Caco-2 (cell line): Measurements from ENCODE around the gene CFAP54. TPM values are rescaled to one million over a fixed set of nuclear protein-coding genes. Genes with fewer than 3 reads are reported as not detected.

Experiments
- BruUV-seq: library from RNA; stranded (reverse); fragments of 400-500 nt; replicated peaks from 2 replicates; lab custom pipeline; 2021; lab: Mats Ljungman, UMichigan
- CTCF ChIA-PET: fragments of 300-600 bp; sonication (Branson Sonifier 250); formaldehyde crosslinking; loops from one replicate; lab custom pipeline; 2022; ENCODE audit warnings: antibody characterized with exemption; lab: Charles Lee
- POLR2A ChIA-PET: fragments of 300-600 bp; sonication (Branson Sonifier 250); formaldehyde crosslinking; loops from one replicate; lab custom pipeline; 2022; ENCODE audit warnings: antibody characterized with exemption; lab: Charles Lee
- DNase-seq, 2 experiments: peaks; one replicate each; pipeline versions ENCODE4 v3.0.0 to v3.0.0-alpha.2; 2020 to 2022
- H3K27me3 ChIP-seq: replicated peaks from 2 replicates; pipeline ENCODE4 v1.6.0; 2011; ENCODE audit warnings: low read length; ENCODE audit not compliant: control insufficient read depth, insufficient read depth
- H3K36me3 ChIP-seq: 2 replicates; pipeline ENCODE4 v1.5.1; 2011; ENCODE audit warnings: low read length; ENCODE audit not compliant: control insufficient read depth, insufficient read depth
- H3K4me1 ChIP-seq: fragments of 250-450 bp; sonication (Bioruptor Pico); 2 replicates; pipeline ENCODE4 v1.5.1; 2020; ENCODE audit warnings: mild to moderate bottlenecking
- H3K4me3 ChIP-seq: 2 replicates; pipeline ENCODE4 v1.5.1; 2011; ENCODE audit warnings: low read depth, mild to moderate bottlenecking, control low read depth, low read length
- H3K9me3 ChIP-seq: fragments of 250-450 bp; sonication (Bioruptor Pico); 2 replicates; pipeline ENCODE4 v1.5.1; 2020; ENCODE audit warnings: mild to moderate bottlenecking, moderate library complexity
- H3K27ac Mint-ChIP-seq: one replicate; pipeline ENCODE4 v1.8.0; 2022; ENCODE audit warnings: mixed read lengths; ENCODE audit not compliant: unreplicated experiment
- H3K27me3 Mint-ChIP-seq: one replicate; pipeline ENCODE4 v1.8.0; 2022; ENCODE audit warnings: mixed read lengths; ENCODE audit not compliant: insufficient read depth, unreplicated experiment
- H3K36me3 Mint-ChIP-seq: one replicate; pipeline ENCODE4 v1.8.0; 2022; ENCODE audit warnings: mild to moderate bottlenecking, mixed read lengths; ENCODE audit not compliant: insufficient read depth, unreplicated experiment
- H3K4me1 Mint-ChIP-seq: one replicate; pipeline ENCODE4 v1.8.0; 2022; ENCODE audit warnings: low read depth, mixed read lengths; ENCODE audit not compliant: unreplicated experiment
- H3K4me3 Mint-ChIP-seq: one replicate; pipeline ENCODE4 v1.8.0; 2022; ENCODE audit warnings: mild to moderate bottlenecking, moderate library complexity, mixed read lengths; ENCODE audit not compliant: unreplicated experiment
- H3K9me3 Mint-ChIP-seq: one replicate; pipeline ENCODE4 v1.8.0; 2022; ENCODE audit warnings: mixed read lengths; ENCODE audit not compliant: unreplicated experiment
- intact Hi-C: fragments of 100-400 bp; cut with micrococcal nuclease; formaldehyde crosslinking; loops from one replicate; pipeline ENCODE4 v1.10.0; 2022; ENCODE audit not compliant: unreplicated experiment
- total RNA-seq: library from RNA; stranded (reverse); gene quantifications from 2 replicates; pipeline ENCODE4 v1.2.3, GENCODE V29; 2022
- TF ChIP-seq, protein P1 (sequence below), 2 experiments: fragments of 200-600 bp in 1 of 2; IDR thresholded peaks; 1 replicate in 1 of 2; 2 replicates in 1 of 2; pipeline versions ENCODE4 v1.5.1 to v1.8.0; 2011 to 2022; ENCODE audit warnings: antibody characterized with exemption in 1 of 2, control low read depth in 1 of 2, inconsistent platforms in 1 of 2, low read depth in 1 of 2, low read length in 1 of 2, mild to moderate bottlenecking in 1 of 2, moderate library complexity in 1 of 2; ENCODE audit not compliant: insufficient read depth in 1 of 2, severe bottlenecking in 1 of 2, unreplicated experiment in 1 of 2

The CFAP54 gene
- total RNA-seq, 1 experiment from 2014 or later, result 0.14 TPM

DNA sequence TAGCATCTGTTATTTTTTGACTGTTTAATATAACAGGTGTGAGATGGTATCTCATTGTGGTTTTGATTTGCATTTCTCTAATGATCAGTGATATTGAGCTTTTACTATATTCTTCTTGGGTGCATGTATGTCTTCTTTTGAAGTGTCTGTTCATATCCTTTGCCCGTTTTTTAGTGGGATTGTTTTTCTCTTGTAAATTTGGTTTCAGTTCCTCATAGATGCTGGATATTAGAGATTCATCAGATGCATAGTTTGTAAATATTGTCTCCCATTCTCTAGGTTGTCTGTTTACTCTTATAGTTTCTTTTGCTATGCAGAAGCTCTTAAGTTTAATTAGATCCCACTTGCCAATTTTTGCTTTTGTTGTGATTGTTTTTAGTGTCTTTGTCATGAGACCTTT, 368.8 kb downstream of the CFAP54 start:
- H3K36me3 Mint-ChIP-seq, result peaks cover 8% of the 10 kb centered on the region
- POLR2A ChIA-PET, result no interaction called here
- Histone ChIP-seq H3K36me3 (no peaks in the 10 kb centered on the region), H3K9me3 (peaks cover 6% of the 10 kb centered on the region; the same call in 1 of the 2 replicates), H3K4me1 (peaks cover 23% of the 10 kb centered on the region), H3K27me3 (no peaks in the 10 kb centered on the region), H3K4me3 (no peak overlapping the region)
- H3K4me3 Mint-ChIP-seq, result no peak overlapping the region
- peaks cover 28% of the 10 kb centered on the region for H3K9me3 Mint-ChIP-seq
- no TSS peak for BruUV-seq
- CTCF ChIA-PET, result no interaction called here
- no peak for DNase-seq
- intact Hi-C loops, result no loop called here
- TF ChIP-seq, protein P1, sequence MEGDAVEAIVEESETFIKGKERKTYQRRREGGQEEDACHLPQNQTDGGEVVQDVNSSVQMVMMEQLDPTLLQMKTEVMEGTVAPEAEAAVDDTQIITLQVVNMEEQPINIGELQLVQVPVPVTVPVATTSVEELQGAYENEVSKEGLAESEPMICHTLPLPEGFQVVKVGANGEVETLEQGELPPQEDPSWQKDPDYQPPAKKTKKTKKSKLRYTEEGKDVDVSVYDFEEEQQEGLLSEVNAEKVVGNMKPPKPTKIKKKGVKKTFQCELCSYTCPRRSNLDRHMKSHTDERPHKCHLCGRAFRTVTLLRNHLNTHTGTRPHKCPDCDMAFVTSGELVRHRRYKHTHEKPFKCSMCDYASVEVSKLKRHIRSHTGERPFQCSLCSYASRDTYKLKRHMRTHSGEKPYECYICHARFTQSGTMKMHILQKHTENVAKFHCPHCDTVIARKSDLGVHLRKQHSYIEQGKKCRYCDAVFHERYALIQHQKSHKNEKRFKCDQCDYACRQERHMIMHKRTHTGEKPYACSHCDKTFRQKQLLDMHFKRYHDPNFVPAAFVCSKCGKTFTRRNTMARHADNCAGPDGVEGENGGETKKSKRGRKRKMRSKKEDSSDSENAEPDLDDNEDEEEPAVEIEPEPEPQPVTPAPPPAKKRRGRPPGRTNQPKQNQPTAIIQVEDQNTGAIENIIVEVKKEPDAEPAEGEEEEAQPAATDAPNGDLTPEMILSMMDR (IDR thresholded peaks at IDR 0.05; ENCODE audit: insufficient read depth in 1 of 2, low read depth in 1 of 2, low read length in 1 of 2, severe bottlenecking in 1 of 2, unreplicated experiment in 1 of 2), result no peak
- no peaks in the 10 kb centered on the region for H3K27me3 Mint-ChIP-seq
- no peak overlapping the region for H3K27ac Mint-ChIP-seq
- H3K4me1 Mint-ChIP-seq, result peaks cover 14% of the 10 kb centered on the region

DNA sequence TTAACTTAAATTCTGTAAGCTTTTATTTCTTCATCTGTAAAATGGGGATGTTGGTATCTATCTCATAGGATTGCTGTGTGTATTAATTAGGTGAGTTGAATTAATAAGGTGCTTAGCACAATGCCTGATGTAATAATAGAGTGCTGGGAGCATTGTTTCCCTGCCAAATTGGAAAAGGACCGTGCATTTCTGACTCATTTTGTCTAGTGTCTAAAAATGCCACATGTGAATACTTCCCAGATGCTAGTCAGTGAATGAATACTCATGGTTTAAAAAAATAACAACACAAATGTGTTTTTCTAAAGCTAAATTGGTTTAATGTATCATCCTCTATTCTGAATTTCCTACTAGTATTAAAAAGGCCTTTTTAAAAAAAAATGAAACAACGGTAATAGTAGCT, 372.3 kb downstream of the CFAP54 start:
- H3K9me3 Mint-ChIP-seq, result peaks cover 33% of the 10 kb centered on the region
- intact Hi-C loops, result loop anchor here (1.0 to 5.0 kb wide), 2 partner anchors 46 to 49 kb away; partner anchors contain the start of gene NEDD1
- no TSS peak for BruUV-seq
- ChIA-PET CTCF (no interaction called here), POLR2A (no interaction called here)
- H3K27ac Mint-ChIP-seq, result peak overlapping the region; percentile 55
- TF ChIP-seq, protein P1 (IDR thresholded peaks at IDR 0.05; ENCODE audit: insufficient read depth in 1 of 2, low read depth in 1 of 2, low read length in 1 of 2, severe bottlenecking in 1 of 2, unreplicated experiment in 1 of 2), result no peak
- no peaks in the 10 kb centered on the region for H3K27me3 Mint-ChIP-seq
- no peak for DNase-seq
- peaks cover 24% of the 10 kb centered on the region for H3K4me1 Mint-ChIP-seq
- H3K27me3 ChIP-seq, result no peaks in the 10 kb centered on the region
- no peaks in the 10 kb centered on the region for H3K36me3 ChIP-seq
- H3K9me3 ChIP-seq, result no peaks in the 10 kb centered on the region; the same call in 1 of the 2 replicates
- no peak overlapping the region for H3K4me3 ChIP-seq
- no peak overlapping the region for H3K4me3 Mint-ChIP-seq
- peaks cover 9% of the 10 kb centered on the region for H3K36me3 Mint-ChIP-seq
- H3K4me1 ChIP-seq, result peaks cover 24% of the 10 kb centered on the region

DNA sequence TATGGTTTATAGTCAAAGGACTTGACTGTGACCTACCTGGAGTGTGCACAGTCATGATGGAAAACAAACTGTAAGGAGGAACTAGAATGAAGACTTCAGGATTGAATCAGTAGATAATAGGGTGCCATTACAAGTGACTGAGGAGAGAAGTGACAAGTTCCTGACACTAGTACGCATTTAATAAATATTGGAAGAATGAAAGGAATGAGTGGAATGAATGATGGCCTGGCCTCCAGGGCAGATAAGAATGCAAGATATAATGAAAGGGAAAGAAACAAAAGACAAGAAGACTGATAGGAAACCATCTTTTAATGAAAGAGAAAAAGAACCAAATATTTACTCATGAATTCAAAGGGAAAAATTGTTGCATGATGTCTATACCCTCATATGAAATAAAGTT, 372.9 kb downstream of the CFAP54 start:
- H3K27me3 Mint-ChIP-seq, result no peaks in the 10 kb centered on the region
- Histone ChIP-seq H3K4me1 (peaks cover 24% of the 10 kb centered on the region), H3K36me3 (no peaks in the 10 kb centered on the region), H3K27me3 (no peaks in the 10 kb centered on the region), H3K9me3 (no peaks in the 10 kb centered on the region; the same call in 1 of the 2 replicates), H3K4me3 (no peak overlapping the region)
- ChIA-PET CTCF (no interaction called here), POLR2A (no interaction called here)
- BruUV-seq, result no TSS peak
- TF ChIP-seq, protein P1 (IDR thresholded peaks at IDR 0.05; ENCODE audit: insufficient read depth in 1 of 2, low read depth in 1 of 2, low read length in 1 of 2, severe bottlenecking in 1 of 2, unreplicated experiment in 1 of 2), result no peak
- intact Hi-C loops, result loop anchor here (1.0 to 5.0 kb wide), 2 partner anchors 45 to 50 kb away; partner anchors contain the start of gene NEDD1
- H3K4me3 Mint-ChIP-seq, result peak overlapping the region; percentile 4
- H3K4me1 Mint-ChIP-seq, result peaks cover 24% of the 10 kb centered on the region
- peak overlapping the region; percentile 55 for H3K27ac Mint-ChIP-seq
- peaks cover 9% of the 10 kb centered on the region for H3K36me3 Mint-ChIP-seq
- peaks cover 26% of the 10 kb centered on the region for H3K9me3 Mint-ChIP-seq
- DNase-seq, result peak; percentile 42 to 48
